Thoracic aorta (tissue), 2 donors: ENCODE data around the gene CALR. TPM values are rescaled to one million over a fixed set of nuclear protein-coding genes. Genes with fewer than 3 reads are reported as not detected.
"Not testable (repeated sequence)": the region's sequence is repeated elsewhere in the genome, so short reads cannot be mapped to it uniquely, and the experiment has no call there.

Experiments used
- ATAC-seq: fragments of 150-250 bp; one replicate; pipeline ENCODE4 v1.8.0; 2017; ENCODE audit warnings: low read depth; ENCODE audit not compliant: insufficient number of reproducible peaks, low FRiP score
- DNase-seq: peaks from one replicate; pipeline ENCODE4 v3.0.0-alpha.2; 2020; ENCODE audit warnings: low spot score
- H3K27ac ChIP-seq, 2 donors: fragments of 200-600 bp; sonication (generic); 1 replicate in 1 of 2; 2 replicates in 1 of 2; pipeline ENCODE4 v1.5.1; 2016; ENCODE audit warnings: mild to moderate bottlenecking in 2 of 2, moderate library complexity in 2 of 2
- H3K27me3 ChIP-seq: fragments of 200-600 bp; sonication (generic); replicated peaks from 2 replicates; pipeline ENCODE4 v1.6.0; 2016; ENCODE audit warnings: mild to moderate bottlenecking; ENCODE audit not compliant: insufficient read depth
- H3K36me3 ChIP-seq: fragments of 200-600 bp; sonication (generic); one replicate; pipeline ENCODE4 v1.5.1; 2016
- H3K4me1 ChIP-seq, 2 donors: fragments of 200-600 bp; sonication (generic); 1 replicate in 1 of 2; 2 replicates in 1 of 2; pipeline versions ENCODE4 v1.5.1 to v1.6.0; 2016; ENCODE audit warnings: low read depth in 2 of 2, mild to moderate bottlenecking in 1 of 2; ENCODE audit not compliant: control insufficient read depth in 1 of 2
- H3K4me3 ChIP-seq: fragments of 200-600 bp; sonication (generic); 2 replicates; pipeline ENCODE4 v1.5.1; 2016; ENCODE audit warnings: mild to moderate bottlenecking
- H3K9me3 ChIP-seq: fragments of 200-600 bp; sonication (generic); 2 replicates; pipeline ENCODE4 v1.5.1; 2016
- CTCF ChIP-seq: fragments of 200-600 bp; sonication (generic); IDR thresholded peaks from one replicate; pipeline ENCODE4 v1.5.1; 2019; ENCODE audit warnings: antibody characterized with exemption
- total RNA-seq, 2 donors: library from RNA; depleted of rRNA; stranded (reverse); fragments of >200 nt; gene quantifications; one replicate each; pipeline versions ENCODE4 v1.1.0 to v1.2.3, GENCODE V29; 2016

The CALR gene
- total RNA-seq, 2 donors from 2014 or later: 415 to 467 TPM

GRCh38 chr19:12913851-12914690 lies 24.3 kb upstream of the CALR start:
- no peaks in the 10 kb centered on the region for H3K27me3 ChIP-seq
- H3K4me1 ChIP-seq: peaks cover 3 to 16% of the 10 kb centered on the region in 2 donors
- no peak for TF ChIP-seq CTCF
- no peaks in the 10 kb centered on the region for H3K9me3 ChIP-seq
- H3K4me3 ChIP-seq: no peak overlapping the region
- H3K36me3 ChIP-seq: no peaks in the 10 kb centered on the region
- DNase-seq (no peak), ATAC-seq (no peak)
- H3K27ac ChIP-seq: no peak overlapping the region

- H3K27me3 ChIP-seq, H3K27ac ChIP-seq, ATAC-seq, DNase-seq, H3K9me3 ChIP-seq, H3K36me3 ChIP-seq, H3K4me3 ChIP-seq: not testable (repeated sequence)
- H3K4me1 ChIP-seq: peaks cover 3 to 21% of the 10 kb centered on the region in 2 donors
Observed at GRCh38 chr19:12915860-12916259, 22.5 kb upstream of the CALR start.

GRCh38 chr19:12918253-12918652 lies 20.2 kb upstream of the CALR start:
- Histone ChIP-seq H3K4me3 (no peak overlapping the region), H3K27me3 (no peaks in the 10 kb centered on the region), H3K27ac (no peak overlapping the region), H3K36me3 (peaks cover 9% of the 10 kb centered on the region), H3K4me1 (peaks cover 3 to 9% of the 10 kb centered on the region in 2 donors), H3K9me3 (no peaks in the 10 kb centered on the region)
- ATAC-seq: no peak
- DNase-seq: no peak
- TF ChIP-seq CTCF: no peak

- DNase-seq (no peak), ATAC-seq (no peak)
- peaks cover 3 to 4% of the 10 kb centered on the region in 2 donors for H3K4me1 ChIP-seq
- no peak overlapping the region for H3K4me3 ChIP-seq
- H3K36me3 ChIP-seq: peaks cover 34% of the 10 kb centered on the region
- no peaks in the 10 kb centered on the region for H3K27me3 ChIP-seq
- H3K9me3 ChIP-seq: no peaks in the 10 kb centered on the region
- no peak for TF ChIP-seq CTCF
- H3K27ac ChIP-seq: no peak overlapping the region
Observed at GRCh38 chr19:12921047-12921446, 17.4 kb upstream of the CALR start.

- Histone ChIP-seq H3K4me3 (no peak overlapping the region), H3K36me3 (peaks cover 44% of the 10 kb centered on the region), H3K27ac (no peak overlapping the region), H3K9me3 (no peaks in the 10 kb centered on the region), H3K27me3 (no peaks in the 10 kb centered on the region), H3K4me1 (peaks cover 3 to 4% of the 10 kb centered on the region in 2 donors)
- no peak for TF ChIP-seq CTCF
- DNase-seq (no peak), ATAC-seq (no peak)
Observed at GRCh38 chr19:12922959-12923358, 15.4 kb upstream of the CALR start.
